ENCODE results near the gene GRB10.
"Not testable (repeated sequence)": the region's sequence is repeated elsewhere in the genome, so short reads cannot be mapped to it uniquely, and the experiment has no call there.

The GRB10 gene

DNA sequence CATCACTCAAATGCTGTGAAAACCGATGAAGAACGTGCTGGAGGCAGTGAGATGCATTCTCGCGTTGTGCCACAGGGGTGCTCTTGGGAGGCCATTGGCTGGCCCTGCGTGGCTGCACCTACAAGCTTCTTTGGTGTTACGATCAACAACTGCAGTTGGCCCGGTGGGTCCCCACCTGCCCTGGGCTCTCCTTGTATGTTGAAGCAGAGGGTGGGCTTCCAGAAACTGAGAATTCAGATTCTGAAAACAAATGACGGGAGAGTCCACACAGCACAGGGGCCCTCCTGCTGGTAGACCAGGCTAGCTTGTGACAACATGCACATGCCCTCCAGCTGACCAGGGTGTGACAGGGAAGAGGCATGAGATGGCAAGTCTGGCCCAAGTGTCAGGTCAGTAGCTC, 193.8 kb downstream of the GRB10 start:
- Histone ChIP-seq H3K9ac (ENCODE audit: low read length) (no peak overlapping the region), H3K9me3 (ENCODE audit: control insufficient read depth, insufficient read depth, low read depth, low read length) (peaks cover 21% of the 10 kb centered on the region)

GRCh38 chr7:50587737-50588136, 195.0 kb downstream of the GRB10 start:
- Histone ChIP-seq H3K4me3 (ENCODE audit: low read depth, low read length) (no peak overlapping the region), H3K4me1 (ENCODE audit: control insufficient read depth, insufficient read depth, low read length) (no peaks in the 10 kb centered on the region), H3K9me3 (ENCODE audit: control insufficient read depth, insufficient read depth, low read depth, low read length) (peaks cover 29% of the 10 kb centered on the region), H3K9ac (ENCODE audit: low read length) (no peak overlapping the region), H3K27ac (ENCODE audit: low read depth, low read length) (no peak overlapping the region), H3K27me3 (ENCODE audit: control insufficient read depth, insufficient read depth, low read length) (no peaks in the 10 kb centered on the region), H3K36me3 (ENCODE audit: control insufficient read depth, insufficient read depth, low read length) (peaks cover 9% of the 10 kb centered on the region)

More for the DNA sequence above, 193.8 kb downstream of the GRB10 start:
- Histone ChIP-seq H3K27me3 (ENCODE audit: control insufficient read depth, insufficient read depth, low read length) (no peaks in the 10 kb centered on the region), H3K4me3 (ENCODE audit: low read depth, low read length) (no peak overlapping the region), H3K36me3 (ENCODE audit: control insufficient read depth, insufficient read depth, low read length) (peaks cover 20% of the 10 kb centered on the region), H3K27ac (ENCODE audit: low read depth, low read length) (no peak overlapping the region), H3K4me1 (ENCODE audit: control insufficient read depth, insufficient read depth, low read length) (no peaks in the 10 kb centered on the region)

GRCh38 chr7:50584793-50585408, 197.8 kb downstream of the GRB10 start:
- peaks cover 35% of the 10 kb centered on the region for H3K9me3 ChIP-seq (ENCODE audit: control insufficient read depth, insufficient read depth, low read depth, low read length)
- H3K4me1 ChIP-seq (ENCODE audit: control insufficient read depth, insufficient read depth, low read length) = no peaks in the 10 kb centered on the region
- no peaks in the 10 kb centered on the region for H3K36me3 ChIP-seq (ENCODE audit: control insufficient read depth, insufficient read depth, low read length)
- no peak overlapping the region for H3K4me3 ChIP-seq (ENCODE audit: low read depth, low read length)
- no peak overlapping the region for H3K27ac ChIP-seq (ENCODE audit: low read depth, low read length)
- no peak overlapping the region for H3K9ac ChIP-seq (ENCODE audit: low read length)
- no peaks in the 10 kb centered on the region for H3K27me3 ChIP-seq (ENCODE audit: control insufficient read depth, insufficient read depth, low read length)

DNA sequence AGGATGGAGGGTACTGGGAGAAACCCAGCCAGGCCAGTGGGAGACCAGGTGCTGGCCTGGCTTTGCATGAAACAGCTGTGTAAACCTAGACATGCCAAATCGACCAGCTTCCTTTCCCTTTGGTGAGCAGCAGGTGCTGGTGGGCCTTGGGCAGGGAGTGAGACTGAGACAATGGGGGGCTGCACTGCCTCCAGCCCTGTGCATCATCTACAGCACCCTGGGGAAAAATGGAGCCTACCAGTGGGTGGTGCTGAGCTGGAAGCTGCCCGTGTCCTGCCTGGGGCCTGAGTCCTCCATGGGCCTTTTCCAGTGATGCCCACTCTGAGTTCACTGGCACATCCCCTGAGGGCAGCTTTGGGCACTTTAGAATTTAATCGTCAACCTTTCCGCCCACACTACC, 198.3 kb downstream of the GRB10 start:
- Histone ChIP-seq H3K27me3 (ENCODE audit: control insufficient read depth, insufficient read depth, low read length) (no peaks in the 10 kb centered on the region), H3K4me1 (ENCODE audit: control insufficient read depth, insufficient read depth, low read length) (no peaks in the 10 kb centered on the region), H3K27ac (ENCODE audit: low read depth, low read length) (no peak overlapping the region), H3K36me3 (ENCODE audit: control insufficient read depth, insufficient read depth, low read length) (no peaks in the 10 kb centered on the region), H3K9ac (ENCODE audit: low read length) (no peak overlapping the region), H3K9me3 (ENCODE audit: control insufficient read depth, insufficient read depth, low read depth, low read length) (peaks cover 35% of the 10 kb centered on the region), H3K4me3 (ENCODE audit: low read depth, low read length) (no peak overlapping the region)

GRCh38 chr7:50583295-50583694, 199.4 kb downstream of the GRB10 start:
- not testable (repeated sequence) for H3K4me1 ChIP-seq (ENCODE audit: control insufficient read depth, insufficient read depth, low read length); H3K27ac ChIP-seq (ENCODE audit: low read depth, low read length); H3K9ac ChIP-seq (ENCODE audit: low read length); H3K4me3 ChIP-seq (ENCODE audit: low read depth, low read length); H3K36me3 ChIP-seq (ENCODE audit: control insufficient read depth, insufficient read depth, low read length); H3K27me3 ChIP-seq (ENCODE audit: control insufficient read depth, insufficient read depth, low read length)
- peaks cover 35% of the 10 kb centered on the region for H3K9me3 ChIP-seq (ENCODE audit: control insufficient read depth, insufficient read depth, low read depth, low read length)

DNA sequence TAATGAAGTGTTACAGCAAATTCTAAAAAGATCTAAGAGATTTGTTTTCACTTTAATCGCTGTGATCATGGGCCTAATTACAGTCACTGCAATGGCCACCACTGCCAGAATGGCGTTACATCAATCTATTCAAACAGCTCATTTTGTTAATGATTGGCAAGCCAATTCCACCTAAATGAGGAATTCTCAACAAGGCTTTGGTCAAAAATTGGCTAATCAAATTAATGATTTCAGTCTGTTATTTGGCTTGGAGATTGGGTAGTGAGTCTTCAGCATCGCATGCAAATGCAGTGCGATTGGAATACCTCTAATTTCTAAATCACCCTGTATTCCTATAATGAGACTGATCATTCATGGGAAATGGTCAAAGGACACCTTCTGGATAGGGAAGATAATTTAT, 200.4 kb downstream of the GRB10 start:
- peaks cover 43% of the 10 kb centered on the region for H3K9me3 ChIP-seq (ENCODE audit: control insufficient read depth, insufficient read depth, low read depth, low read length)

GRCh38 chr7:50580666-50581065, 202.0 kb downstream of the GRB10 start:
- not testable (repeated sequence) for H3K27ac ChIP-seq (ENCODE audit: low read depth, low read length); H3K36me3 ChIP-seq (ENCODE audit: control insufficient read depth, insufficient read depth, low read length); H3K4me1 ChIP-seq (ENCODE audit: control insufficient read depth, insufficient read depth, low read length); H3K9ac ChIP-seq (ENCODE audit: low read length); H3K4me3 ChIP-seq (ENCODE audit: low read depth, low read length); H3K27me3 ChIP-seq (ENCODE audit: control insufficient read depth, insufficient read depth, low read length)
- peaks cover 48% of the 10 kb centered on the region for H3K9me3 ChIP-seq (ENCODE audit: control insufficient read depth, insufficient read depth, low read depth, low read length)

More for the DNA sequence above, 200.4 kb downstream of the GRB10 start:
- not testable (repeated sequence) for H3K27ac ChIP-seq (ENCODE audit: low read depth, low read length); H3K4me1 ChIP-seq (ENCODE audit: control insufficient read depth, insufficient read depth, low read length); H3K27me3 ChIP-seq (ENCODE audit: control insufficient read depth, insufficient read depth, low read length); H3K36me3 ChIP-seq (ENCODE audit: control insufficient read depth, insufficient read depth, low read length); H3K4me3 ChIP-seq (ENCODE audit: low read depth, low read length); H3K9ac ChIP-seq (ENCODE audit: low read length)

DNA sequence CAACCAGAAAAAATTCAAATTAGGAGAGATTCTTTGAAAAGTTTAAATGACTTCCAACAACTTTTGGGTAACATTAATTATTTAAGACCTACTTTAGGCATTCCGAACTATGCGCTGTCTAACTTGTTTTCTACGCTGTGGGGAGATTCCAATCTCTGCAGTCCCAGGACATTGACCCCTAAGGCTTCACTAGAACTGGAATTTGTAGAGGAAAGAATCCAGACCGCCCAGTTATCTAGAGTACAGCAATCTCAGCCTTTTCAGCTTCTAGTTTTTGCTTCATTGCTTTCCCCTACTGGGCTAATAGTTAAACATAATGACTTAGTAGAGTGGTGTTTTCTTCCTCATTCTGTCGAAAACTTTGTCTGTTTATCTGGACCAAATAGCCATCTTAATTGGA, 202.6 kb downstream of the GRB10 start:
- Histone ChIP-seq H3K36me3 (ENCODE audit: control insufficient read depth, insufficient read depth, low read length) (no peaks in the 10 kb centered on the region), H3K9me3 (ENCODE audit: control insufficient read depth, insufficient read depth, low read depth, low read length) (peaks cover 42% of the 10 kb centered on the region), H3K4me3 (ENCODE audit: low read depth, low read length) (no peak overlapping the region), H3K27me3 (ENCODE audit: control insufficient read depth, insufficient read depth, low read length) (no peaks in the 10 kb centered on the region), H3K27ac (ENCODE audit: low read depth, low read length) (no peak overlapping the region), H3K4me1 (ENCODE audit: control insufficient read depth, insufficient read depth, low read length) (no peaks in the 10 kb centered on the region), H3K9ac (ENCODE audit: low read length) (no peak overlapping the region)

DNA sequence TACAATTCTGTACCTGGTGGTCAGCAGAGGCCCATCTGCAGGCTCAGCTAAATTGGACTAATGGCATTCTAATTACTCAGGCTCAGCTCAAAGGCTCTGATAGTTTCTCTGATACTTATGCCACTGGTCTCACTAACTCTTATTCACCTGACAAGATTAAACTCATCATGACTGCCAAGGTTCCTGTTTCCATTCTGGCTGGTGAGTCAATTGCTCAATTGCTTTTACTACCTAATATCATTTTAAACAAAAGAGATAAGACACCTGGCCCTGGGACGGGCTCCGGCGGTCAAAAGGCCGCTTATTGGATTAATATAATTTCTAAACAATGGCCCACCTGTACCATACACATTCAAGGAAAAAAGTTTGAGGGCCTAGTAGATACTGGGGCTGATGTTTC, 204.6 kb downstream of the GRB10 start:
- H3K27ac ChIP-seq (ENCODE audit: low read depth, low read length); H3K4me1 ChIP-seq (ENCODE audit: control insufficient read depth, insufficient read depth, low read length); H3K4me3 ChIP-seq (ENCODE audit: low read depth, low read length); H3K9ac ChIP-seq (ENCODE audit: low read length); H3K27me3 ChIP-seq (ENCODE audit: control insufficient read depth, insufficient read depth, low read length); H3K36me3 ChIP-seq (ENCODE audit: control insufficient read depth, insufficient read depth, low read length): not testable (repeated sequence)
- H3K9me3 ChIP-seq (ENCODE audit: control insufficient read depth, insufficient read depth, low read depth, low read length) = peaks cover 23% of the 10 kb centered on the region

DNA sequence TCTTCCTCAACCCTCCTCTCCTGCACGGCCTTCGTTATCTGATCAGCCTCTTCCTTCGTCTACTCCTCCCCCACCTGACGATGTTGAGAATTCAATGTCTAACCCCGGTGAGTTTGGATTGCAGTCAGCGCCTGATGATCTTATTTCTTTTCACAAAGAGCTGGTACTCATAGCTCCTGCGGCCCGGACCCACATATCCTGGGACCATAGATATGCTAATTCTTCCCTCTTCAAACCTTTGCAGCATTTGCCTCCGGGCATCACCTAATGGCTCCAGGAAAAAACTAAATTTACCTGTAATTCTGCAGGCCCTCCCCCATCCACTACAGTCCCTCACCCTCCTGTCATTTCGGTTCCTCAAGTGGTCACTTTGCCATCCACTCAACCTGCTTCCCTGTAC, 205.1 kb downstream of the GRB10 start:
- no peaks in the 10 kb centered on the region for H3K36me3 ChIP-seq (ENCODE audit: control insufficient read depth, insufficient read depth, low read length)

GRCh38 chr7:50576388-50576787, 206.3 kb downstream of the GRB10 start:
- not testable (repeated sequence) for H3K36me3 ChIP-seq (ENCODE audit: control insufficient read depth, insufficient read depth, low read length); H3K27ac ChIP-seq (ENCODE audit: low read depth, low read length); H3K9ac ChIP-seq (ENCODE audit: low read length); H3K4me3 ChIP-seq (ENCODE audit: low read depth, low read length); H3K4me1 ChIP-seq (ENCODE audit: control insufficient read depth, insufficient read depth, low read length); H3K27me3 ChIP-seq (ENCODE audit: control insufficient read depth, insufficient read depth, low read length)
- H3K9me3 ChIP-seq (ENCODE audit: control insufficient read depth, insufficient read depth, low read depth, low read length) = peaks cover 20% of the 10 kb centered on the region

More for the DNA sequence above, 205.1 kb downstream of the GRB10 start:
- Histone ChIP-seq H3K4me1 (ENCODE audit: control insufficient read depth, insufficient read depth, low read length) (no peaks in the 10 kb centered on the region), H3K9ac (ENCODE audit: low read length) (no peak overlapping the region), H3K27me3 (ENCODE audit: control insufficient read depth, insufficient read depth, low read length) (no peaks in the 10 kb centered on the region), H3K9me3 (ENCODE audit: control insufficient read depth, insufficient read depth, low read depth, low read length) (peaks cover 23% of the 10 kb centered on the region), H3K4me3 (ENCODE audit: low read depth, low read length) (no peak overlapping the region), H3K27ac (ENCODE audit: low read depth, low read length) (no peak overlapping the region)
